ENCODE measurements around the gene MT1H.
"Not testable (repeated sequence)": the region's sequence is repeated elsewhere in the genome, so short reads cannot be mapped to it uniquely, and the experiment has no call there.

The MT1H gene

DNA sequence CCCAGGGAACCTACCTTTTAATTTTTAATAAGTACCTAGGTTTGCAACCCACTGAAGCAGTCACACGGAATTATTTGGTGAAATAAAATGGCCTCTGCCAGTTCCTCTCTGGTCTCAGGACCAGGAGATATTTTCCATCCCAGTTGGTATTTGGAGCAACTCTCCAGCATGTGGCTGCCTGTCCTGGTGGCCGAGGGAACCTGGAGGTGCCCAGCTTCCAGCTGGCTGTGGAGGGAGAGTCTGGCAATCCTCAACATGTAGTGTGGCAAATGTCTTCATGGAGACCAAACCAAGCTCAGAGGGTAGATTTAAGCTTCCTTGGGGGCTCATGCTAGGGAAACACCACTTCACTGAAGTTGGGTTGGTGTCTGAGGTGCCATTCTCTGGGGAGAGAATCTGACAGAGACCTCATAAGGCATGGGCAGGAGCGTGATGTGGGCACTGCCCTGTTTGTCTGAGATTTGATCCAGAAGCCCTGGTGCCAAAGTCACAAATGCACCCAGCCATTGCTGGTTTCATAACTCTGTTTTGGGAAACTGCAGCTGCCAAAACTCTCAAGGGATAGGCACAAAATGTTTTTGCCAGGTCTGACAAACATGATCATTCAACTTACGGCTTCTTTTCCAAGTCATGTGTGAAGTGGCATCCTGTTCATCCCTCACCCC is 15.4 kb downstream of the MT1H start:
- no peak for DNase-seq

DNA sequence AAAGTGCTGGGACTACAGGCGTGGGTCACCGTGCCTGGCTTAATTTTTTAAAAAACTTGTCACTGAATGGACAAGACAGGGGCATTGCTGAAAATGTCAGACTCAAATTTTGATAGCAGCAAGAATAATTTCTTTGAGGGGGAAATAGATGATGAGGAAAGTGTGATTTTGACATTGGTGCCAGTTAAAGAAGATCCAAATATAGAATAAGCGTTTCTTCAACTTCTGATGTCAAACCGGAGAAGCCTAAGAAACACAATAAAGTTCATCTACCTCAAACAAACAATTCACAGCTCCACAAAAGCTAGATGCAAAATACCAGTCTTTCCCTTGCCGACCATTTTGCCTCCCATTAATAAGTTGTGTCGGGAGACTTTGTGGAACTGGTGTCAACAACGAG is 17.1 kb downstream of the MT1H start:
- DNase-seq, result no peak

DNA sequence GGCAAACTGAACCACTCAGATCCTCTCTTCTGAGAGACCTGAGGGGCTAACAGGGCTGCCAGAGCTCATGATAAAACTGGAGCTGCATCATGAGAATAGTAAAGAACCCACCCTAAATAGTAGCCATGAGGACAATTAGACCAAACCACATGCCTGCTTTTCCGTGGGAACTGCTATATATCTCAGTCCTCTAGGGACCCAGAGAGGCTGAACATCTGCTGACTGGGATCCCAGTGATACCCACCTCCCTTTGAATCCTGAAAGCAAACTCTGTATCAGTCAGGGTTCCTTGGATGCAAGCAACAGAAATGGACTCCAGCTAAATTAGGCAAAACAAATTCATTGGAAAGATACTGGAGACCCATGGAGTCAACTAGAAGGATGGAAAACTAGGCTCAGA is 19.1 kb downstream of the MT1H start:
- no peak for DNase-seq

DNA sequence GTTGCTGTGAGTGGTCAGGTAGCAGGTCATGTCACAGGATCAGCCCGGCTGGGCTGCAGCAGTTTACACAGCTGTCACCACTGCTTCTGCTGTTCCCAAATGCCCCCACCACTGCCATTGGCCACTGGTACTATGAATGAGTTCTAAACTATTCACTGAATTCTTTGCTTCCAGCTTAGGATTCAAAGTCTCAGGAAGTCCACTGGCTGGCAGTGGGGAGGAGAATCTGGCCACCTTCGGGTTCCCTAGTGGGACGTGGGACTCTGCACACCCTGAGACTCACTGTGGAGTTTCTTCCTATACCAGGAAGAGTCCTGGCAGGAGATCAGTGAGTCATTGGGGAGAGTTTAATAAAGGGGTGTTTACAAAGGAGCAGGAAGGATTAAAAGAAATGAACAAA is 19.6 kb downstream of the MT1H start:
- DNase-seq, result no peak

DNA sequence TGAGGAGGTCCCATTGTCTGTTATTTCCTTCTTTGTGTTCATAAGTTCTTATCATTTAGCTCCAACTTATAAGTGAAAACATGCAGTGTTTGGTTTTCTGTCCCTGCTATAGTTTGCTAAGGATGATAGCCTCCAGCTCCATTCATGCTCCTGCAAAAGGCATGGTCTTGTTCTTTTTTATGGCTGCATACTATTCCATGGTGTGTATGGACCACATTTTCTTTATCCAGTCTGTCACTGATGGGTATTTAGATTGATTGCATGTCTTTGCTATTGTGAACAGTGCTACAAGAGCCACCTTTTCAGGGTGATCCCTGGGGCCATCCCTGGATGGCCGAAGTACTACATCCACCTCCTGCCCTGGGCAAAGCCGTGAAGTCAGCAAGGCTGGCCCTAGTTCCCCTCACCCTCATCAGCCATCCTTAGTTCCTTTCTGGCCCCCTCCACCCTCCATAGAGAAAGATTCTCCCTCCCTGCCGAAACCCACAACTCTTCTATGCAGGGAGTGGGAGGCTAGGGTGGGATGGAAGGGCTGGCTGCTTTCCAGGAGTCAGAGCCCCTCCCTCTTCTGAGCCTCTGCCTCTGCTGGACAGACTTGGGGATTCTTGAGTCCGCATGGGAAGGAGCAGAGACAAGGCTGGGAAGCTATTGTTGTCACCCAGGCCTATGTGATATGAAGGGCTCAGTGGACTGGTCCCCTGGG is 21.0 kb downstream of the MT1H start:
- no peak for DNase-seq

DNA sequence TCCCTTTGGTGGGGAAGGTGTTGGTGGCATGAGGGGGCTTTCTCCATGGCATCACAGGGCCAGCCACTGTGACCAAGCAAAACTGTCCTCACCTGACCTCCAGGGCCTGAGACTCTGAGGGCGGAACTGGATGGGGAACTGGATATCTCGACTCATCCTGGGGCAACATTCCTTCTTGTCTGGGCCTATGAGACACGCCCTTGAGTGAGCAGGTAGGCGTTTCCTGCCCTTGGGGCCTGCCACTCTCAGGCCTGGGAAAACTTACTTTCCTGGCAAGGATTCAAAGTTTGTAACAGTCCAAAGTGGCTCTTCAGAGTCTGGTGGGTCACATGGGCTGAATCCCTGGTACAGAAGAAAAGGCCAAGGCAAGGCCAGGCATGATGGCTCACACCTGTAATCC is 22.3 kb downstream of the MT1H start:
- no peak for DNase-seq

DNA sequence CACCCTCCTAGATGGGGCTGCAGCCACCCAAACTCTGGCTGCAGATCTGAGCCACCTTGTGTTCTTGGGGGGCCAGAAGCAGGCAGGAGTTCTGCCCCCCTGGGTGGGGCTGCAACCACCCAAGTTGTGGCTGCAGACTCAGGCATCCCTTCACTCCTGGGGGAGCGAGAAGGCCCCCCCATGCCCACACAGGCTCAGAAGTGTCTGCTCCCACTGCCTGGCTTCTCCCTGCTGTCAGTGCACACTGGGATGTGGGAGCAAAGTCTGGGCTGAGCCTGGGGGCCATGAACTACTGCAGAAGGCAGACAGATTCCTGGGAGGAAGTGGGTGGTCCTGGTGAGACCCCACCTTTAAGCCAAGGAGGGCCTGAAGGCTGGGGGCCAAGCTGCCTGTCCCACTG is 25.6 kb downstream of the MT1H start:
- no peak for DNase-seq

DNA sequence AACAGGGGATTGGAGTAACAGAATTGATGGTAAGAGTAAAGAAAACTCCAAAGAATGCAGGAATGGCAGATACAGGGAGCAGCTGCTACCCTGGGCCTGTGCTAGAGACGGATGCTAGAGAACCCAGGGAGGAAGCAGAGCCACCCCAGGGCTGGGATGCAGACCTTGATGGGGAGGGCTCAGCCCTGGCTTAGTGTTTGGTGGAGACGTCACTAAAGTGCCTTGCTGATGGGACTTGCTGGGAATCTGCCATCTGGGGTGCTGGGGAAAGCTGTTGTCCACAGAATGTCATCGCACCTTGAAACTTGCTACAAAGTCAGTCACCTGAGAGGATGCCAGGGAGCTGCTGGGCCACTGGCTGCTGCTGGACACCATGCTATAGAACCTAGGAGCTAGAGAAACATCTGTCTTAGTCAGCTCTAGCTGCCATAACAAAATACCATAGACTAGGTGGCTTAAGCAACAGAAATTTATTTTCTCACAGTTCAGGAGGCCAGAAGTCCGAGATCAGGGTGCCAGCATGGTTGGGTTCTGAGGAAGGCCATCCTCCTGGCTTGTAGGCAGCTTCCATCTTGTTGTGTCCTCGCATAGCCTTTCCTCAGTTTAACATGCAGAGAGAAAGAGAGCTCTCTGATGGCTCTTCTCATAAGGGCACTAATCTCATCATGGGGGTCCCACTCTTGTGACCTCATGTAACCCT is 28.0 kb downstream of the MT1H start:
- DNase-seq, result no peak

DNA sequence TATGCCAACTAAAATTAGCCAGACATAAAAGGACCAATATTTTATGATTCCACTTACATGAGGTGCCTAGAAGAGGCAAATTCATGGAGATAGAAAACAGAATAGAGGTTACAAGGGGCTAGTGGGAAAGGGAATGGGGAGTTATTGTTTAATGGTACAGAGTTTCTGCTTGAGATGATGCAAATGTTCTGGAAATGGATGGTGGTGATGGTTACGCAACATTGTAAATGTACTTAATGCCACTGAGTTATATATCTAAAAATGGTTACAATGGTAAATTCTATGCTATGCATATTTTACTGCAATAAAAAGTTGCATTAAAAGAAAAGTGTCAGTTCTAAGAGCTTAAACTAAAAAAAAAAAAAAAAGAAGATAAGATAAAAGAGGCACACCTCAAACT is 30.6 kb downstream of the MT1H start:
- DNase-seq, result no peak

DNA sequence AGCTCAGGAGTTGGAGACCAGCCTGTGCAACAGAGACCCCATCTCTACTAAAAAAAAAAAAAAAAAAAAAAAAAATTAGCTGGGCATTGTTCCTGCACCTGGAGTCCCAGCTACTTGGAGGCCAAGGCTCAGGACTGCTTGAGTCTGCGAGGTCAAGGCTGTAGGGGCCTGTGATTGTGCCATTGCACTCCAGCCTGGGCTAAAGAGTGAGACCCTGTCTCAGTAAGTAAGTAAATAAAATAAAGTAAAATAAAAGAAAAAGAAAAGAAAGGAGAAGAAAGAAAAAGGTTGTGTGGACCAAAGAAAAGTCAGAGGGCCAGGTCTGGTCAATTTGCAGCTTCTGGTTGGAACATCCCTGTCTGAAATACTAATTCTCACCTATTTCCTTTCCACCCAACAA is 31.0 kb downstream of the MT1H start:
- no peak for DNase-seq

DNA sequence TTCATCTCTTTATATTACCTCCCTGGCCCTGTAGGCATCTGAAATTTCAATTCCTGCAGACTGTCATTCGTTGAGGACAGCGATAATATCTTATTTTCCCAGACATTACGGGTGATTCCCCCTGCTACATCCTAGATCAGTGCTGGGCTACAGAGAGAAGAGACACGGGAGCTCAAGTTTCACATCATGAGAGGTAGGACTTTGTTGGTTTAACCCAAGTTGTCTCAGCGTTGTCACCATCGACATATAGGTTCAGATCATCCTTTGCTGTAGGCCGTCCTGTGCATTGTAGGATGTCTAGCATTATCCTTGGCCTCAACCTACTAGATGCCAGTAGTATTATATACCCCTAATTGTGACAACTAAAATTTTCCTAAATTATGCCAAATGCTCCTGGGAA is 31.9 kb downstream of the MT1H start:
- no peak for DNase-seq

DNA sequence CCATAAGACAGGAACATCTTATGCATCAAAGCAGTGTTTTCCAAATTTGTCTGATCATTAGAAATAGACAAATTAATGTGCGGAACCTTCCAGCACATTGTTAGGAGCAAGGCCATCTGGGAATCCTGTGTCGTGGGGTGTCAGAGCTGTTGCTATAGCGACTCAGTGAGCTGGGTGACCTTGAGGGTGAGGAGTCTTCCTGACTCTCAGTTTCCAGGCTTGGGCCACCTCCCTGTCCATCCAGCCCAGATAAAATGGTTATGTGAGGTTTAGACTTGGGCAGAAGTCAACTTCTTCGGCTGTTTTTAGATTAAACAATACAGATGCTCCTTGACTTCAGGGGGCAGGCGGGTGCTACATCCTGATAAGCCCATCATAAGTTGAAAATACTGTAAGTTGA is 33.2 kb downstream of the MT1H start:
- DNase-seq, result no peak

DNA sequence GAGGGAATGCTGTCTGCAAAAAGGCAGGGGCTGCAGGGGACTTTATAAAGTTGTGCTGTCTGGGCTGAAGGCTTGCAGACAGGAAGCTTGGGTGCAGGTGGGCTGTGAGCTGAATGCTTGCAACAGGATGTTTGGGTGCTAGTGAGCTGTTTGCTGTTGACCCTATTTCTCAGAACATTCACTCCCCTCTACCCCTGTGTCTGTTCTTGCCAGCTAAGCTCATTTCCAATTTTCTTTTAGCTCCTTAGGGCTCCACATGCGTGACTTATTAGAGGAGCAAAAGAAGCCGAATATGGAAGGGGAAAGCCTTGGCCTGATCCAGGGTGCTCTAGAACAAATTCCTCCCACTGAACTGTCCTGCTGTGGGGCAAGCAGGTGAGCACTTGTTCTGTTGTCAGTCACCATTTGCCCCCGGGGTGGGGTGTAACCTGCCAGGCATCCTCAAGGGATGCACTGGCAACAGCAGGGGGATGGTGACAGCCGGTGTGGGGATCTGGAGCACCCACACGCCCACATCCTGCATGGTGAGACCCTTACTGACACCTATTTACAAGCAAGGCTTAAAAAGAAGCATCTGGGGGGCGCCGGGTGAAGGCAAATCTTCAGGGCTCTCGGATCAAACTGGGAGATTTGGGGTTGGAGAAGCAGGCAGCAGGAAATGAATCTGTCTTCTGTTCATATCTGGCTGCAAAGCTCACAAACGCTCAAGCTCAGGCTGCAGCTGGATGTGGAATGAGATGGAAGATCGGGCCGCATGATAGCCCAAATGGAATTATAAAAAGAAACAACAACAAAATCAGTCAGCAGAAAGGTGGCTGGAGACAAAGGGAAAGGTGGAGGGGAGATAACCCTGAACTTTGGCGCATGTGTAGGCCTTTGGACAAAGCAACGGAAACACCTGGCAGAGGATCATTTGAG is 39.2 kb downstream of the MT1H start:
- no peak for DNase-seq

DNA sequence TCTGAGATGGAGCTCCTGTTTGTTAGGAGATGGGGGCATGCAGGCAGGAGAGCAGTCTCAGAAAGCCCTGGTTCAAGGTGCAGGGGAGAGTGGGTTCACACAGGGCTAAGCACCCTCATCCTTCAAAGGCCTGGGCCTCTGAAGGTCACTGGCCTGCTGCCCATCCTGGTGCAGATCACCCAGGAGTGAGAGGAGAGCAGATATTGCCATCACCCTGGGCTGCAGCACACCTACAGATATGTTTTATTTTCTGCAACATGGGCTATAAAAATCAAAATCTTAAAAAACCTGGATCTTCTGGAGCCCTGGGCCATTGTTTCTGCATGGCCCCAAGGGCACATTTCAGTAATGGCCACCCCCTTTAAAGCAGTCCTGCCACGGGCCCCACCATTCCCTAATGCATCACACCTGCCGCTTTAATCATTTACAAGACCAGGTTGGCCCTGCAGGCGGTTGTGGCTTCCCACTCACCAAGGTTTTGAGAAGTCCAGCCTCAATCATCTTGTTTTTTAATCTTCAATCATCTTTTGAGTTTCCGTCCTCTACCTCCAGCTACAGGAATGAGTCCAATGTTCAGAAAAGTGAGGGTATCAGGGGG is 39.9 kb downstream of the MT1H start:
- DNase-seq, result no peak

DNA sequence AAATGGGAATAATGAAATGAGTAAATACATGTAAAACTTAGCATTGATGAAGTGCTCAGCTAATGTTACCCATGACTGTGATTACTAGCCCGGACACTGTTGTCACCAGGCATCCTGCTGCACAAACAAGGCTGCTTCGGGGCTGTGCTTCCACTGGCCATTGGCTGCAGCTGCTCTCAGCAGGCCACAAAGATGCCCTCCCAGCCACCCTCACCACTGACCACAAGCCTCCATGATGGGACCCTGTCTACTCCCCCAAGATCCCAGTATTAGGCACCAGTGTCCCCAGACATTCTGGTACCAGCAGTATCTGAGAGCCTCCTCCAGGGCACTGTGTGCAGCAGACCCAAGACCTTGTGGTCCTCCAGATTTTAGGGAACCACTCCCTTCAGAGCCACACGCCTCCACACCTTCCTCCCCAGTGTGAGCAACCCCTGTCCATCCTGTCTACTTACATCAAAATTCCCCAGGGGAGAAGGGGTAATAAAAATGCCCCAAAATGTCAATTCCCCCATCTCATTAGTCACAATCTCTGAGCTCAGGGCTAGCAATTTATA is 40.6 kb downstream of the MT1H start:
- DNase-seq, result no peak

DNA sequence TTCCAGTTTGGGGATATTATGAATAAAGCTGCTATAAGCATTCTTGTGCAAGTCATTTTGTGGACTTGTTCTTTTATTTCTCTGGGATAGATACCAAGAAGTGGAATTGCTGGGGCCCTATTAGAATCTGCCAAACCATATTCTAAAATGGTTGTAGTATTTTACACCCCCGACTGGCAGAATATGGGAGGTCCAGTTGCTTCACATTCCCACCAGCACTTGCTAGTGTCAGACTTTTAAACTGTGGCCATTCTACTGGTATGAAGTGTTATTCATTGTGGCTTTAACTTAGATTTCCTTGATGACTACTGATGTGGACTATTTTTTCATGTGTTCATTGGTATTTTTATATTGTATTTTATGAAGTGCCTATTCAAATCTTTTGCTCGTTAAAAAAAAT is 42.2 kb downstream of the MT1H start:
- DNase-seq, result no peak

DNA sequence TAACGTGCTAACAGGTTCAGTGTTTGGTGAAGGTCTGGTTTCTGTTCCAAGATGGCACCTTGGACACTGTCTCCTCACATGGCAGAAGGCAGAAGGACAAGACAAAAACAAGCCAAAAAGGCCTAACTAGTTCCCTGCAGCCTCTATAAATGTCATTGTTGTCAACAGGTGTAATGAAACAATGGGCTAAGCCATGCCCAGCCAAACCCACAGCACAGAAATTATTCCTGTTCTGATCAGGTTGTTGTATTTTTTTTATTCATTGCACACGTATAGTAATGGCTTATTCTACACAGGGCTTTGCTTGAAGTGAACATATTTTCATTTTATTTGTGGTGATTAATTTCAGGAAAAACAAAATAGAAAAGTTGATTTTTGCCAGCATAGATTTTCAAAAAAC is 44.2 kb downstream of the MT1H start:
- DNase-seq, result no peak

DNA sequence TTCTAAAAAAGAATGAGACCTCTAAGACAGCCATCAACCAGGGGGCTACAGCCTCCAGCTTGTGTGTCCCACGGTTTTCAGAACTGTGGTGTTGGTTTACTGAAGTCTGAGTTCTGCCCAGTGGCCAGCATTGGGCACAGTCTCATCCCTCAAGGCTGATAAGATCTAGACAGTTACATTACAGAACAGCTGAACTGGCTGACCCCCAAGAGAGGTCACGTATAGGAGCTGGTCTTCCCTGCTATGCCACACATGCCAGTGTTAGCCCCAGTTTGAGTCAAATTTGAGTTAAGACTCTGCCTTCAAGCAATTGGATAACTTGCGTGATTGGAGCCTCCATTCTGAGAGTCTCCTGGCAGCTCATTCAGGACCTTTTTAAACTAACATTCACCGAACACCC is 45.5 kb downstream of the MT1H start:
- no peak for DNase-seq

DNA sequence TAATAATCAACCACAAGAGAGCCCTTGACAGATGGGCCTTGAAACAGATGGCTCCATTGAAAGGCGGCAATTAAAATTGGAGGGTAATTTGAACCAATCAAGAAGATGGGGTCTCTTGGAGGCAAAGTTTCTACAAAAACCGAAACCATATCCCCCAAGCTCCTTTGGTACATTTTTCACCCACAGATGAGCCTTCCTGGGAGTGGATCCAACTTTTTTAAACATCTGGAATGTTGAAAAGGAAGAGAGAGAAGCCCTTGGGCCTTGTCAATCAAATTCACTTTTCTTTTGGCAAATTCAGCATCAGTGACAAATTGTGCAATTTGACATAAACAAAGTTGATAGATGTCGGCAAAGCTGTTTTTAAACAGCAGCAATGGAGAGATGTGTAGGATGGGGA is 47.1 kb downstream of the MT1H start:
- no peak for DNase-seq

DNA sequence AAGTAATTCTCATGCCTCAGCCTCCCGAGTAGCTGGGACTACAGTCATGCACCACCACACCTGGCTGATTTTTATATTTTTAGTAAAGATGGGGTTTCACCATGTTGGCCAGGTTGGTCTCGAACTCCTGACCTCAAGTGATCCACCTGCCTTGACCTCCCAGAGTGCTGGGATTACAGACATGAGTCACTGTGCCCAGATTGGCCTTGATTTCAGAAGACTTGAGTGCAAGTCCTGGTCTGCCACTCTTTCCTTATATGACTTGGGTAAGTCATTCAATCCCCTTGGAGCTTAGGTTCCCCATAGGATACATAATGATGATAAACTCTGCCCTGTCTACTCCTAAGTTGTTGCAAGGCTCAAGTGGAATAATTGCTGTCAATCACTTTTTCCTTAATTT is 47.9 kb downstream of the MT1H start:
- not testable (repeated sequence) for DNase-seq
